ENCODE results near the gene GATC. TPM values are rescaled to one million over a fixed set of nuclear protein-coding genes. Genes with fewer than 3 reads are reported as not detected.

Gene GATC
- total RNA-seq, 4 donors from 2014 or later, result 18.1 to 29.3 (median 25.5) TPM

GRCh38 chr12:120438495-120439198 lies 7.6 kb upstream of the GATC start:
- no peak for TF ChIP-seq CTCF (IDR thresholded peaks at IDR 0.05; ENCODE audit: low read depth)

GRCh38 chr12:120439646-120440247 lies 6.5 kb upstream of the GATC start:
- TF ChIP-seq CTCF (IDR thresholded peaks at IDR 0.05; ENCODE audit: low read depth), result no peak

- no peak for TF ChIP-seq CTCF (IDR thresholded peaks at IDR 0.05; ENCODE audit: low read depth)
Measured at GRCh38 chr12:120444676-120445075, 1.6 kb upstream of the GATC start.

- TF ChIP-seq CTCF (IDR thresholded peaks at IDR 0.05; ENCODE audit: low read depth), result no peak
Measured at GRCh38 chr12:120447992-120448391, 1.7 kb downstream of the GATC start.

- TF ChIP-seq CTCF (IDR thresholded peaks at IDR 0.05; ENCODE audit: low read depth), result no peak
Measured at GRCh38 chr12:120453060-120453750, 7.0 kb downstream of the GATC start.

GRCh38 chr12:120453977-120454376 lies 7.7 kb downstream of the GATC start:
- TF ChIP-seq CTCF (IDR thresholded peaks at IDR 0.05; ENCODE audit: low read depth), result no peak

GRCh38 chr12:120455302-120455701 lies 9.1 kb downstream of the GATC start:
- TF ChIP-seq CTCF (IDR thresholded peaks at IDR 0.05; ENCODE audit: low read depth), result no peak
